Tibial artery (tissue), 4 donors: ENCODE results near the gene OR51G2.

Experiments used
- DNase-seq, 2 donors: peaks; one replicate each; pipeline ENCODE4 v3.0.0-alpha.2; 2019
- H3K27ac ChIP-seq, 2 donors: fragments of 200-600 bp; sonication (generic) in 1 of 2; 1 replicate in 1 of 2; 2 replicates in 1 of 2; pipeline ENCODE4 v1.5.1; 2018 to 2019; ENCODE audit warnings: mild to moderate bottlenecking in 1 of 2
- H3K27me3 ChIP-seq, 2 donors: fragments of 200-600 bp; sonication (generic) in 1 of 2; one replicate each; pipeline versions ENCODE4 v1.5.1 to v1.6.0; 2016 to 2019
- H3K36me3 ChIP-seq, 3 donors: fragments of 200-600 bp; sonication (generic) in 2 of 3; one replicate each; pipeline ENCODE4 v1.5.1; 2016 to 2019; ENCODE audit warnings: mild to moderate bottlenecking in 2 of 3
- H3K4me1 ChIP-seq, 4 donors: fragments of 200-600 bp; sonication (generic) in 2 of 4; 1 replicate in 3 of 4; 2 replicates in 1 of 4; pipeline ENCODE4 v1.5.1; 2016 to 2019
- H3K4me3 ChIP-seq, 2 donors: fragments of 200-600 bp; sonication (generic) in 1 of 2; 1 replicate in 1 of 2; 2 replicates in 1 of 2; pipeline ENCODE4 v1.5.1; 2018 to 2019; ENCODE audit warnings: mild to moderate bottlenecking in 2 of 2
- H3K9me3 ChIP-seq, 3 donors: fragments of 200-600 bp; sonication (generic) in 1 of 3; one replicate each; pipeline ENCODE4 v1.5.1; 2016 to 2019
- CTCF ChIP-seq, 2 experiments: fragments of 200-600 bp in 1 of 2; fragments of 450-650 bp in 1 of 2; IDR thresholded peaks; one replicate each; pipeline ENCODE4 v1.5.1; 2017 to 2019; ENCODE audit warnings: antibody characterized with exemption in 2 of 2, mild to moderate bottlenecking in 1 of 2, moderate library complexity in 1 of 2
- intact Hi-C: fragments of 100-400 bp; cut with DNase I; formaldehyde crosslinking; loops from one replicate; pipeline ENCODE4 v1.15.0; 2023; ENCODE audit warnings: low total_unique reads

The OR51G2 gene

GRCh38 chr11:4884361-4884760, 34.8 kb downstream of the OR51G2 start:
- H3K27me3 ChIP-seq, result no peaks in the 10 kb centered on the region
- TF ChIP-seq CTCF (IDR thresholded peaks at IDR 0.05), result no peak
- intact Hi-C loops, result no loop called here
- DNase-seq, result no peak
- no peak overlapping the region for H3K27ac ChIP-seq
- no peak overlapping the region for H3K4me3 ChIP-seq
- no peaks in the 10 kb centered on the region for H3K9me3 ChIP-seq
- H3K36me3 ChIP-seq, result no peaks in the 10 kb centered on the region
- H3K4me1 ChIP-seq, result no peaks in the 10 kb centered on the region

- TF ChIP-seq CTCF (IDR thresholded peaks at IDR 0.05), result no peak
- DNase-seq, result no peak
- H3K4me3 ChIP-seq, result no peak overlapping the region
- H3K4me1 ChIP-seq, result no peaks in the 10 kb centered on the region
- intact Hi-C loops, result no loop called here
- no peak overlapping the region for H3K27ac ChIP-seq
- H3K27me3 ChIP-seq, result no peaks in the 10 kb centered on the region
- no peaks in the 10 kb centered on the region for H3K9me3 ChIP-seq
- no peaks in the 10 kb centered on the region for H3K36me3 ChIP-seq
Measured at GRCh38 chr11:4882543-4882942, 36.6 kb downstream of the OR51G2 start.

- H3K27me3 ChIP-seq, result no peaks in the 10 kb centered on the region
- DNase-seq, result no peak
- no peaks in the 10 kb centered on the region for H3K4me1 ChIP-seq
- intact Hi-C loops, result no loop called here
- TF ChIP-seq CTCF (IDR thresholded peaks at IDR 0.05), result no peak
- H3K4me3 ChIP-seq, result no peak within 1 kb of the TSS
- no peak within 1 kb of the TSS for H3K27ac ChIP-seq
- H3K36me3 ChIP-seq, result no peaks in the 10 kb centered on the region
- no peaks in the 10 kb centered on the region for H3K9me3 ChIP-seq
Measured at GRCh38 chr11:4881860-4882500, 37.2 kb downstream of the OR51G2 start, which contains the start of gene OR51T1. OR51T1 (plus strand) TSS chr11:4881900; CDS start chr11:4881900, 0 bp downstream.

GRCh38 chr11:4881188-4881587, 38.0 kb downstream of the OR51G2 start:
- no peak overlapping the region for H3K4me3 ChIP-seq
- no peaks in the 10 kb centered on the region for H3K27me3 ChIP-seq
- intact Hi-C loops, result no loop called here
- no peak overlapping the region for H3K27ac ChIP-seq
- no peak for TF ChIP-seq CTCF (IDR thresholded peaks at IDR 0.05)
- no peak for DNase-seq
- no peaks in the 10 kb centered on the region for H3K4me1 ChIP-seq
- no peaks in the 10 kb centered on the region for H3K36me3 ChIP-seq
- H3K9me3 ChIP-seq, result no peaks in the 10 kb centered on the region

GRCh38 chr11:4865855-4866254, 53.3 kb downstream of the OR51G2 start:
- Histone ChIP-seq H3K27me3 (no peaks in the 10 kb centered on the region), H3K4me3 (no peak overlapping the region), H3K9me3 (no peaks in the 10 kb centered on the region), H3K27ac (no peak overlapping the region), H3K4me1 (no peaks in the 10 kb centered on the region), H3K36me3 (no peaks in the 10 kb centered on the region)
- TF ChIP-seq CTCF (IDR thresholded peaks at IDR 0.05), result no peak
- intact Hi-C loops, result no loop called here
- DNase-seq, result no peak

- intact Hi-C loops, result no loop called here
- Histone ChIP-seq H3K27ac (no peak overlapping the region), H3K27me3 (no peaks in the 10 kb centered on the region), H3K9me3 (no peaks in the 10 kb centered on the region), H3K4me1 (no peaks in the 10 kb centered on the region), H3K36me3 (no peaks in the 10 kb centered on the region), H3K4me3 (no peak overlapping the region)
- DNase-seq, result no peak
- TF ChIP-seq CTCF (IDR thresholded peaks at IDR 0.05), result no peak
Measured at GRCh38 chr11:4863876-4864275, 55.3 kb downstream of the OR51G2 start.
